DMS79 treated with DMSO at 0.1 percent for 48 hours (cell line): ENCODE results near the gene MLEC.
"Not testable (repeated sequence)": the region's sequence is repeated elsewhere in the genome, so short reads cannot be mapped to it uniquely, and the experiment has no call there.

Source experiments
- DNase-seq: peaks from one replicate; lab custom pipeline; 2025; lab: John Stamatoyannopoulos, UW

MLEC gene

DNA sequence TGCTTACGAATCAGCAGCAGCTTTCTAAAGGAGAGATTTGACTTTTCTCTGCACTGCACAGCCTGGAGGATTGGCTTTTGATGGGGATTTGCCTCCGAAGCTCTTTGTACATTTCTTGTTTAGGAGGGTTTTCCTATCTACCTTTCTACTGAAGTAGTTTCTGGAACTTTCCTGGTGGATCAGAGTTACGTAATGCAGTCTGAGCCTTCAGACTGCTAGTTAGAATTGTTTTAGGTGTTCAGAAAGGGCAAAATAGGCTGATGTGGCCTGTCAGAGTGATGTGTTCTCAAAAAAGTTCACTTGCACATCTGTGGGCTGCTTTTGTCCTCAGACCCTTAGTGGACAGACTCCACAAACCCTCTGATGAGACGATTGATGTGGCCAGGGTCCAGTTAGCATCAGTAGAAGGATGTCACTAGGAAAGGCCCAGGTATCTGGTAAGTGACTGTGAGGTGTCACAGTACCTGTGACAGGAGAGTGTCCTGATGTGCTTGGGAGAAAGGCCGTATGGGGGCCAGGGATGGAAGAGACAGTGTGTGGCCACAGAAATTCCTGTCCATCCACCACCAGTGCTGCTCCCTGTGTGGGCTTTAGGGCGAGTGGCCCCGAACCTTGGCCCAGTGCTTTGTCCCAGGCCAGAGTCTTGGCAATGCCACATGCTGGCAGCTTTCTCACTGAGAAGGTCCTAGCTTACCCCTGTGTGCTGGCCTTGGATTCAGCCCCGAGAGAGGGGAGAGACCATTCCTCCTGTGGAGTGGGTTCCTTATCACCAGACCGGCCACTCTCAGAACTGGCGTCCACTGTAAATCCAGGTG lies 34.2 kb downstream of the MLEC start:
- no peak for DNase-seq

DNA sequence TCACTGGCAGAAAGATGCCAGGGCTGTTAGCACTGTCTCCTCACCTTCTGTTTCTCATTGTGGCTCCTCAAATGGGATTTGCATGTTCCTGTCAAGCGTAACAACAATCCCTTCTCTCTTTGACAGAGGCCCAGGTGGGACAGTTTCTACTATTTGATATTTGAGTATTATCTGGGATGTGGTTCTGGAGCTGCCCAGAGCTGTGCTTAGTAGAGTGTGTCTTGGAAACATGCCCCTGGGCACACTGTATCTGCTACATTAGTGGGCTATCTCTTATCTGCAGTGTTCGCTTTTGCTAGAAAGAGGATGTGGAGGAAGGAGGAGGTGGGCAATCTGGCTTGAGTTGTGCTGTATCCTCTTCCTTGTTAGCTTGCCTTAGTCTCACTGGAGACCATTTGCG lies 34.9 kb downstream of the MLEC start:
- no peak for DNase-seq

DNA sequence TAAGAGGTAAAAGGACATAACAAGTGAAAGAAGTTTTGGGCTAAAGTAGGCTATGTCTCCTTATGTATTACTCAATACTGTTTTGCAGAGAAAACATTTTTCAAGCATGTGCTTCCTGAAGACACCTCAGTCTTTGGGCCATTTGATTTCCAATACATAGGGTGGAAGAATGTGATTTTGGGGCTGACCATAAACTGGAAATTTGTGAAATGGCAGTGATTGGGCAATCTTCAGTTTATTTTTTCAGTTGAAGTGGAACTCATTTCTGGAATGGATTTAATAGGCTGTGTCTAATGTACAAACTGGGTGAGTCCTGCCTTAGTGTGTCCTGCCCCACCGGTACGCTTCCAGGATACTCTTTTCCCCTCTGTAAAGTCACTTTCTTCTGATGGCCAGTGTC lies 35.8 kb downstream of the MLEC start:
- no peak for DNase-seq

DNA sequence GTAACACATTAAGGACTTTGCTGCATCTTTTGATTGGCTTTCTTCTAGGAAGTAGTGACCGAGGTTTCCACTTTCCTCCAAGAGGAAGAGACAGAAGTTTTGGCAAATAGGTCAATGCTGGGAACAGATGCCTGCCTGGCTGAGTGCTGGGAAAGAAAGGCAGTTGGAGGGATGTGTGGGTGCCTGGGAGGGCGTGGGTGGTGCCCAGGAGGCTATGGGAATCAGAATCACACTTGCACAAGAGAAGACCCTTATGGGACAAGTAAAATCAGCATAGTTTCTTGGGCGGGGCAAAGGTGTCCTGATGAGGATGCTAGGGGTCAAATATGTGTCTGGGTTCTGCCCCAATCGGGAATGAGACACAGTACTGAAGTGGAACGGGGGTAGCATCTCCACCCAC lies 37.8 kb downstream of the MLEC start:
- no peak for DNase-seq

DNA sequence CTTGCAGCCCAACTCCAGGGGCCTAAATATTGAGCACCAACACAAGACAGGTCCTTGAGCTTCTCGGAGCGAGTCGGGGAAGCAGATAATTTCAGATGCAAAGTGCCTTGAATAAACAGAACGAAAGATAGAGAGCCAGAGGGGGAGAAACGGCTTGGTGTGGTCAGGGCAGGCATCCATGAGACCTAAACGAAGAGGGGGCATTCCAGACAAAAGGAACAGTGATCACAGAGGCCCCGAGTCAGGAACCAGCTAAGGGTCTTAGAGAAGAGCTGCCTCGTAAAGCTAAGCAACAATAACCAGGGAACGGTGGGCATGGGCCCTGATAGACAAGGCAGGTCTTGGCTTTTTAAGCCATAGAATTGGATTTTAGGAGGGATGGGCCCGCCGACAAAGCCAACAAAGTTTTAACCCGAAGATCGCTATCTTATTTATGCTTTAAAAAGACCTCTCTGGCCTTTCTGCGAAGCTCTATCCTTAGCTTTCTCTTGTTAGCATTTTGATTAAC lies 38.3 kb downstream of the MLEC start:
- peak; percentile 45 for DNase-seq

DNA sequence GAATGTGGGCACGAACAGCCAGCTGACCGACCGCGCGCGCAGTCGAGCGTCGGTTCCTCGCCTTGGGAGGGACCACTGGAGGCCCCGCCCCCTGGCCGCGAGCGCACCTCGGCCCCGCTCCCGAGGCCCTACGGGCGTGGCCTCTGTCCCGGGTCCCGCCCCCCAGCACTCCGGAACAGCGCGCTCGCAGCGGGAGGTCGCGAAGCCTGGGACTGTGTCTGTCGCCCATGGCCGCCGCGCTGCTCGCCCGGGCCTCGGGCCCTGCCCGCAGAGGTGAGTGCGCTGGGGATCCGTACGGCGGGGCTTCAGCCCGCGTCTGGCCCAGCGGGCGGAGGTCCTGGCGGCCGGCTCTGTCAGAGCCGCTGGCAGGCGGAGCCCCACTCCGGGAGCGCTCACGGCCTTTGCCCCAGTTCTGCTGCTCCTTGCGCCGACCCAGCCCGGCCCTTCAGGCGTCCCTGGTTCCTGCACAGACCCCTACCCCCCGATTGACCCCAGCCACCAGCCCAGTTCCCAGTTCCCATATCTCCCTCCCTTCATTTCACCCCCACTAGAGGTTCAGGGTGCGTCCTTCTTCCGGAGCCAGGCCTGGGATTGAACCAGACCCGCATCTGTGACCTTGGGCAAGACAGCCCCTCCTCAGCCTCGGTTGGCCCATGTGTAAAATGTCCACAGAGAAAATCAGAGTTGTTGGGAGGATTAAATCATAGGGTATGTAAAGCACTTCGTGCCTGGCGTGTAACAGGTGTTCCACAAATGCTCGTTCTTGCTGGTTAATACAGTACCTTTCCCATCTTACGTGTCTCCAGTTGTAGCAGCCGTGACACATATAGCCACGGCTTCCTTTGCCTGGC lies 38.9 kb downstream of the MLEC start, which contains the start of gene ACADS:
ACADS (plus strand) TSS at position 168 of the 851 bp plus-strand sequence; CDS start at position 228, 60 bp downstream.
- peak; percentile 80 for DNase-seq

DNA sequence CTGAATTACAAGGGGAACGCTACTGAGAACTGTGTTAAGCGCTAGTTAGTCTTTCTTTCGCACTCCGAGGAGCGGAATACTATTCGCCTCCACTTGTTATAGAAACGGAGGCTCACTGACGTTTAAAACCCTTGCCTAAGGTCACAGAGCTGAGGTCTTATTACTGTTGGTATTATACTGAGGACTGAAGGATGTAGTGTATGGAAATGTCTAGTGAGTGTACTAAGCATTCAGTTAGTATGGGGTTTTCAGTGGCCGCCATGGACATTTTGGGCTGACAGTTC lies 39.5 kb downstream of the MLEC start:
- no peak for DNase-seq

DNA sequence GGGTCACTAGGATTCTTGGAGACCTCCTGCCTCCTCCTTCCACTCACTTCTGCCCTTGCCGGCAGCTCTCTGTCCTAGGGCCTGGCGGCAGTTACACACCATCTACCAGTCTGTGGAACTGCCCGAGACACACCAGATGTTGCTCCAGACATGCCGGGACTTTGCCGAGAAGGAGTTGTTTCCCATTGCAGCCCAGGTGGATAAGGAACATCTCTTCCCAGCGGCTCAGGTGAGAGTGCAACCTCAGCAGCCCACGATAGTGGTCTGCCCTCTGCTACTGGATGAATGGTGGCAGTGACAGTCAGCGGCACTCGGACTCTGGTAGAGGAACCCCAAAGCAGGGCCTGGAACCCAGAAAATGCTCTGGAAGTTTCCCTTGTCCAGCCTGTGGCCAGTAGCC lies 40.0 kb downstream of the MLEC start:
- no peak for DNase-seq

DNA sequence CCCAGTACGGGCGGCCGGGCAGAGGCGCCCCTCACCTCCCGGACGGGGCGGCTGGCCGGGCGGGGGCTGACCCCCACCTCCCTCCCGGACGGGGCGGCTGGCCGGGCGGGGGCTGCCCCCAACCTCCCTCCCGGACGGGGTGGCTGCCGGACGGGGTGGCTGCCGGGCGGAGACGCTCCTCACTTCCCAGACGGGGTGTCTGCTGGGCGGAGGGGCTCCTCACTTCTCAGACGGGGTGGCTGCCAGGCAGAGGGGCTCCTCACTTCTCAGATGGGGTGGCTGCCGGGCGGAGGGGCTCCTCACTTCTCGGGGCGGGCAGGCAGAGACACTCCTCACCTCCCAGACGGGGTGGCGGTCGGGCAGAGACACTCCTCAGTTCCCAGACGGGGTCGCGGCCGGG lies 45.2 kb downstream of the MLEC start:
- not testable (repeated sequence) for DNase-seq

DNA sequence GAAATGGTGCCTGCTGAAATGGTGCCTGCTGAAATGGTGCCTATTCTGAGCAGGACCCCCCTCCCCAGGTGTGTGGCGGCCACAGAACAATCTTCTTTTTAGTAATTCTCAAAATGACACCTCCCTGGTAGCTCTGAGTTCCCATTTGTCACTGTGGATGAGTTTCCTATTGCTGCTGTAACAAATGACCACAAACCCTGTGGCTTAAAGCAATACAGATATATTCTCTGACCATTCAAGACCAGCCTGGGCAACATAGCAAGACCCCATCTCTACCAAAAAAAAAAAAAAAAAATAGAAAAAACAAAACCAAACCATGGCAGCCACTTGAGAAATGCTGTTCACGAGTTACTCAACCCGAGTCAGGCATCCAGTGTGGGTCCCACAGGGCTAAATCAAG lies 46.6 kb downstream of the MLEC start:
- no peak for DNase-seq

DNA sequence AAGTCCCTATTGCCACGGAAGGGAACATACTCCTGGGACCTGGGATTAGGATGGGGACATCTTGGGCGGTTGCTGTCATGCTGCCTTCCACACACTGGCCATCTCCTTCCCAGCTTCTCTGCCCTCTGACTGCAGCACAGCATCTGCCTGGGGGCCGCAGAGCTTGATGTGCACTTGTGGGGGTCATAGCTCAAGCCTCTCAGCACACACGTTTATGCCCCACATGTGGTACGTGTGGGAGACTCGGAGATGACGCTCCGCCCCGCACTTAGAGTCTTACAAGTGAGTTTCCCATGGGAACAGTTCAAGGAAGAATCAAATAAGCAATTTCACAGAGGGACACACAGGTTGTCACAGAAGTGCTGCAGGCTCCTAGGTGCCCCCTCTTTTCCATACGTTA lies 47.3 kb downstream of the MLEC start:
- no peak for DNase-seq

DNA sequence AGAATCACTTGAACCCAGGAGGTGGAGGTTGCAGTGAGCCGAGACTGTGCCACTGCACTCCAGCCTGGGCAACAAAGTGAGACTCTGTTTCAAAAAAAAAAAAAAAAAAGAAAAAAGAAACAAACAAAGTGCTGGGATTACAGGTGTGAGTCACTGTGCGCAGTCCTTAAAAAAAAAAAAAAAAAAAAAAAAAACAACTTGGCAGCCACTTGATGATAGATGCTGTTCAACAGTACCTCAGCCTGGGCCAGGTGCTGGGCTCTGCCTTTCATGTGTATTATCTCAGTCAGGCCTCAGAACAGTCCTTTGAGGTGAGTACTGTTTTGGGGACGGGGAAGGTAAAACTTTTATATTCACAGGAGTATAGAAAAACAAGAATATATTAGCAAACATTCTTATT lies 48.2 kb downstream of the MLEC start:
- DNase-seq: no peak

DNA sequence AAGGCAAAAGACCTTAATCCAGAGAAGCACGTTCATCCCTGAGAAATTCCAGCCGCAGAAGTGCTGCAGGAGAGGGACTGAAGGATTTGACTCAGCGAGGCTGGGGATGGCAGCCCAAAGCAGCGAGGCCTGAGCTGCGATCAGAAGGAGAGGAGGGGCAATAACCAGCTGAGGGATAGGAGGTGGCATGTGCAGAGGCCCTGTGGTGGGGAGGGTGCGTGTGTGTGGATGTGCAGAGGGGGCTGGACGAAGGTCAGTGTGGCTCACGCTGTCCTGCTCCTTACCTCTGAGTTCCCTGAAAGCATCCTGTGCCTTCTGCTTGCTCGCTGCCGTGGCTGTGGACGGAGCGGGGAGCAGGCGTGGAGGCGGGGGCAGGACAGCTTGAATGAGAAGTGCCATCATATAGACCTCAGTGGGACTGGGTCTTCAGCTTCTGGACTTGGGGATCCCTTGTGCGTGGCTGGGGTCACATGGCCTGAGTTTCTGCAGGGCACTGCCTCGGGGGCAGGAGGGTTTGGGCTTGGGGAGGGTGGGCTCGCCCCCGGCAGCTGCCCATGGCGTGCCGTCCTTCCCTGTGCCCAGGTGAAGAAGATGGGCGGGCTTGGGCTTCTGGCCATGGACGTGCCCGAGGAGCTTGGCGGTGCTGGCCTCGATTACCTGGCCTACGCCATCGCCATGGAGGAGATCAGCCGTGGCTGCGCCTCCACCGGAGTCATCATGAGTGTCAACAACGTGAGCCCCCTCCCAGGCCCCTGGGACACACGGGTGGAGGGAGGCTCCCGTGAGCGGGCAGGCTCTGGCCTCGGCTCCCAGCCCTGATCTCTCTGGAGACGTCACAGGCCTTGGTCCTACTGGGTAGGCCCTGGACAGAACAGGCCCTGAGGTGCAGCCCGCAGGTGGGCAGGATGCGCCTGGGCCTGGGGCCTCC lies 49.7 kb downstream of the MLEC start:
- no peak for DNase-seq

DNA sequence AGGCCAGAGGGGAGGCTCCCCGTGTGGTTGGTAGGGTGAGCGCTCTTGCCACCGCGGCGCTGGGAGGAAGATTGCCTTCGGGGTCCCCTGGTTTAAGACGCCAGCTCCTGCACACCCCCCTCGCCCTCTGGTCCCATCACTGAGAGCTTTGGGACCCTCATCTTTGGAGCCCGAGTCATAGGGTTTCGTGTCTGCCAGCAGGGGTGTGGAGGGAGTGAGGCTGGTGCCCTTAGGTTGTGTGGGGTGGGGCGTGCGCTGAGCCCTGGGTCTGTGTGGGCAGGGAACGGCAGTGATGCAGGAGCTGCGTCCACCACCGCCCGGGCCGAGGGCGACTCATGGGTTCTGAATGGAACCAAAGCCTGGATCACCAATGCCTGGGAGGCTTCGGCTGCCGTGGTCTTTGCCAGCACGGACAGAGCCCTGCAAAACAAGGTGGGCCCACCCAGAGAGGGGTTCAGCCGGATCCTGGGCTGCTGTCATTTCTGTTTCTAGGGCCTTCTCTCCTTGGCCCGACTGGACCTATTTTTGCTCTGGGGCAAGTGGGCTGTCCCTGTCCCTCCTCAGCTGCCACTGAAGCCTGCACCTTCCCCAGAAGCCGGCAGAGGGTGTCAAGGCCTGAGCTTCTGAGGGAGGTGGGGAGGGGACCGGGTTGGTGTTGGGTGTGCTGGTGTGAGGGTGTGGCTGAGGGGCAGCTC lies 50.8 kb downstream of the MLEC start:
- no peak for DNase-seq

DNA sequence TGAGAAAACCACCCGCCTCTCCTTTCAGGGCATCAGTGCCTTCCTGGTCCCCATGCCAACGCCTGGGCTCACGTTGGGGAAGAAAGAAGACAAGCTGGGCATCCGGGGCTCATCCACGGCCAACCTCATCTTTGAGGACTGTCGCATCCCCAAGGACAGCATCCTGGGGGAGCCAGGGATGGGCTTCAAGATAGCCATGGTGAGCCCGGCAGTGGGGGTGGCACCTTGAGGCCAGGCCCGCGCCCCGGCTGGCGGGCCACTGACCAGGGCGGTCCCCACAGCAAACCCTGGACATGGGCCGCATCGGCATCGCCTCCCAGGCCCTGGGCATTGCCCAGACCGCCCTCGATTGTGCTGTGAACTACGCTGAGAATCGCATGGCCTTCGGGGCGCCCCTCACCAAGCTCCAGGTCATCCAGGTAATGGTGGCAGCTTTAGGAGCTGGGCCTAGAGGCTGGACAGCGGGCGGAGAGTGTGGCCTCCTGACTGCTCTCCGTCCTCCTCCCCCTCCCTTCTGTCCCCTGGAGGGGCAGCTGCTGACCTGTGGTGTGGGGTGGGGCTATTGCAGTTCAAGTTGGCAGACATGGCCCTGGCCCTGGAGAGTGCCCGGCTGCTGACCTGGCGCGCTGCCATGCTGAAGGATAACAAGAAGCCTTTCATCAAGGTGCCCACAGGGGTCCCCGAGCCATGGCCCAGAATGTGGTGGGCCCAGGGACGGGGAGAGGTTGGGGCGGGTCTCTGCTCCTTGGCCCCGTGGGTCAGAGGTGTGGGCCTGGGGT lies 51.5 kb downstream of the MLEC start:
- DNase-seq: no peak

DNA sequence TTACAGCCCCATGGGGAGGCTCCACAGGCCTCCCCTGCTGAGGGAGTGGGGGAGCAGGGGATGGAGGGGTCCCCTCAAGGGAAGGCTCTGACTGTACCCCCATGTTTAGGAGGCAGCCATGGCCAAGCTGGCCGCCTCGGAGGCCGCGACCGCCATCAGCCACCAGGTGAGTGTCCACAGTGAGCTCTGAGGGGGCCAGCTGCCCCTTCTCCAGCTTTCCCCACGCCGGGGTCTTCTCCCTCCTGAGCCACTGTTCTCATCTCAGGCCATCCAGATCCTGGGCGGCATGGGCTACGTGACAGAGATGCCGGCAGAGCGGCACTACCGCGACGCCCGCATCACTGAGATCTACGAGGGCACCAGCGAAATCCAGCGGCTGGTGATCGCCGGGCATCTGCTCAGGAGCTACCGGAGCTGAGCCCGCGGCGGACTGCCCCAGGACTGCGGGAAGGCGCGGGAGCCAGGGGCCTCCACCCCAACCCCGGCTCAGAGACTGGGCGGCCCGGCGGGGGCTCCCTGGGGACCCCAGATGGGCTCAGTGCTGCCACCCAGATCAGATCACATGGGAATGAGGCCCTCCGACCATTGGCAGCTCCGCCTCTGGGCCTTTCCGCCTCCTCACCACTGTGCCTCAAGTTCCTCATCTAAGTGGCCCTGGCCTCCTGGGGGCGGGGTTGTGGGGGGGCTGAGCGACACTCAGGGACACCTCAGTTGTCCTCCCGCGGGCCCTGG lies 52.2 kb downstream of the MLEC start:
- DNase-seq: no peak

DNA sequence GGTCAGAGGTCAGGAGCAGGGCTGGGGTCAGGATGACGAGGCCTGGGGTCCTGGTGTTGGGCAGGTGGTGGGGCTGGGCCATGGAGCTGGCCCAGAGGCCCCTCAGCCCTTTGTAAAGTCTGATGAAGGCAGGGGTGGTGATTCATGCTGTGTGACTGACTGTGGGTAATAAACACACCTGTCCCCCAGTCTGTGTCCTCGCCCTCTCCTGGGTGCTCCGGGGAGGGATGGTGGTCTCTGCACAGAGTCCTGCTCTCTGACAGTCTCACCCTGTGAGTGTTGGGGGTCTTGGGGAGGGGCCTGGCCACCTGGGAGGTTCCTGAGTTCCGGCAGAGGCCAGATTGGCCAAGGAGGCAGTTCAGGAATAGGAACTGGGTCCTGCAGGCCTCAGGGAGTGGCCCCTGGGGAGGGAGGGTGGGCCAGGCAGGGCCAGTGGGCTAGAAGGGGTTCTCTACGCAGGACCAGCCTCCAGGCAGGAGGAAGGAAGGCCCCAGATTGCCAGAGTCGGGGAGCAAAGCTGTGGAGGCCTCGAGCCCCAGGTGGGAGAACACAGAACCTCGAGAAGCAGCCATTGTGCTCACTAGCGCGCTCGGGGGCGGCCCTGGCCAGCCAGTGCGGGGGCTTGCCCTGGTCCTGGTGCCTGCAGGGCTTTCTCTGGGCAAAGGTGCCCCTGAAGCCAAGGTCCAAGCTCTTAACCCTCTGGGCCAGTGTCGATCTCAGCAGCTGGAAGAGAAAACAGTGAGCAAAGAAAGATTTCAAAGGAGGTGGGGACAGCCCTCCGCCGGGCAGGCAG lies 53.1 kb downstream of the MLEC start:
- no peak for DNase-seq

DNA sequence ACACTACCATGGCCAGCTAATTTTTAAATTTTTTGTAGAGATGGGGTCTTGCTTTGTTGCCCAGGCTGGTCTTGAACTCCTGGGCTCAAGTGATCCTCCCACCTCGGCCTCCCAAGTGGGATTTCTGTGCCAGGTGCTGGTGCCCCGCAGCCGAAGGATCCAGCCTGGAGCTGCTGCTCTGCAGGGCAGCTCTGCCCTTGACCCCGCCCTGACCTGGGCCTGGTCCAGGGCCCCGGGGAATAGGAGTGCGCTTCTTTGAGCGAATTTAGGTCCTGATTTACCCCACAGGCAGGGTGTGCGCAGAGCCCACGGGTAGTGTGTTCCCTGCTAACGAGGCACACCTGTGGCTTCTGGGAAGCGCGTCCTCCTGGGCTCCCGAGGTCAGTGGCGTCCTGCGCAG lies 53.9 kb downstream of the MLEC start:
- no peak for DNase-seq
